ENCODE data around the gene ADORA1.

The ADORA1 gene

DNA sequence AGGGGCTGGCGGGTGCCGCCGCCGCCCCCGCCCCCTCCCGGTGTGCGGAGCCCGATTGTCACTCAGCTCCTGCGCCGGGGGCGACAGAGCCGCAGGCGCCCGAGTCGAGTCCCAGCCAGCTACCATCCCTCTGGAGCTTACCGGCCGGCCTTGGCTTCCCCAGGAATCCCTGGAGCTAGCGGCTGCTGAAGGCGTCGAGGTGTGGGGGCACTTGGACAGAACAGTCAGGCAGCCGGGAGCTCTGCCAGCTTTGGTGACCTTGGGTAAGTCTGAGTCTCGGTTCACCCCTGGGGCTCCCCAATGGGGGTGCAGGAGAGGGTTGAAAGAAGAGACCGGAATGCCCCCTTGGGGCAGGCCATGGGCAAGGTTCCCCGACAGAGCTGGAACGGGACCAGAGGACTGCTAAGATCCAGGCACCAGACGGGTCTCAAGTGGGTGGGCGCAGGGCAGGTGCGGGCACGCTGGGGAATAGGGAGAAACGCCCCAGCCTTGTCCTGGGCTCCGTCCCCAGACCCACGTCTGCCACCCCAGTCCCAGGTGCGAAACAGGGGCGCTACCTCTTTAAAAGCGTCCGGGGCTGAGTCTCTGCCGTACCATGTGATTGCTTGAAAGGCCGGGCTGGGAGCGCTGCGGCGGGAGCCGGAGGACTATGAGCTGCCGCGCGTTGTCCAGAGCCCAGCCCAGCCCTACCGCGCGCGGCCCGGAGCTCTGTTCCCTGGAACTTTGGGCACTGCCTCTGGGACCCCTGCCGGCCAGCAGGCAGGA, at the start of gene ADORA1:
Gene ADORA1 (plus strand): TSS at position 61 of the 765 bp plus-strand sequence. CDS start 1,116 bp downstream, outside the sequence.
- DNase-seq (ENCODE audit: low read depth in 3 of 3) = no peak

- no peak for DNase-seq (ENCODE audit: low read depth in 3 of 3)
Observed at GRCh38 chr1:203077956-203078355, 49.6 kb upstream of the ADORA1 start.

- no peak for DNase-seq (ENCODE audit: low read depth in 3 of 3)
Observed at GRCh38 chr1:203078478-203078877, 49.0 kb upstream of the ADORA1 start.

DNA sequence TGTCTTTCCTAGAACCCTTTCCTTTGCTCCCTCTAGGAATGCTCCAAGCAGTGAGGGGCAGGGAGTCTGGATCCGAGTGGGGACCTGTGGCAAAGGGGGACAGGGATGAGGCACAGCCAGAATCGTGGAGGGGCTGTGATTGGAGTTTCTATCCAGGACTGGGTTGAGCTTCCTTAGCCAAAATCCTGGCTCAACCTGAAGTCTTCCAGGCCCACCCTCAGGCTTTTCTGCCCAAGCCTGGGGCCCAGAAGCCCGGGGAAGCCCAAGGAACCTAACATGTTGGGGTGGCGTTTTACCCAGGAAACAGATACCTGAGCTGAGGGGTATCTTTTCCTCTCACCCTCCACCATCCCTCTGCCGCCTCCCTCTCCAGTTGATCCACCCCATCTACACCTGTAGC, 47.1 kb upstream of the ADORA1 start:
- no peak for DNase-seq (ENCODE audit: low read depth in 3 of 3)

DNA sequence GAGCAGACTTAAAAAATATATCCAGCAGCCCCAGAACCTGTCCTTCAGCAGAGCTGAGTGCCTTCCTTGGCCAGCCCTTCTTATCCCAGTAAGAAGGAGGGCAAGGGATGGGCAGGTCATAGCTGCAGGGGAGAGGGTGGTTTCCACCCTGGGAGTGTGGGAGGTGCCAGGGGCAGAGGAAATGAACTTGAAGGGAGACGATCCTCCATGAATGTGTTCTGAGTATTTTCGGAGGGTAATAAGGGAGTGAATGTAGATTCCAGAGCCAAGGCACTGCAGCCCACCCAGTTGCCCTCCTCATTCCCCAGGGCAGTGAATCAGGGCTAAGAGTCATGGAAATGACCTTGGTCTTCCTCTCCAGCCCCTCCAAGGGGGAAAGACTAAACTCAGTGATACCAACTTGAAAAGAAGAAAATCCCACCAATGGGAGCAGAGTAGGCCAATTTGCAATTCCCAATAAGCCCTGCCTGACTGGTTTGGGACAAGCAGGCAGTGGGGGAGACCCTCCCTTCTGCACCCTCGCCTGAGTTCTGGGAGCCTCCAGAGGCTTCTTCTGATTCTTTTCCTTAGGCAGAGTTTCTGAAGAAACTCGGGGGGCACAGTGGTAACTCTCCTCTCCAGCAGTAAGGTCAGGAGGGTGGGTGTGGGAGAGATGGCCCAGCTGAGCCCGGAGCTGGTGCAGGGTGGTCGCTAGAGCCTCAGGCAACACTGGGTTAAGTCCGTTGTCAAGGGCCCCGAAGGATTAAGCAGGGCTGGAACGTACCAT, 45.9 kb upstream of the ADORA1 start:
- no peak for DNase-seq (ENCODE audit: low read depth in 3 of 3)

- no peak for DNase-seq (ENCODE audit: low read depth in 3 of 3)
Observed at GRCh38 chr1:203082231-203082505, 45.4 kb upstream of the ADORA1 start.

DNA sequence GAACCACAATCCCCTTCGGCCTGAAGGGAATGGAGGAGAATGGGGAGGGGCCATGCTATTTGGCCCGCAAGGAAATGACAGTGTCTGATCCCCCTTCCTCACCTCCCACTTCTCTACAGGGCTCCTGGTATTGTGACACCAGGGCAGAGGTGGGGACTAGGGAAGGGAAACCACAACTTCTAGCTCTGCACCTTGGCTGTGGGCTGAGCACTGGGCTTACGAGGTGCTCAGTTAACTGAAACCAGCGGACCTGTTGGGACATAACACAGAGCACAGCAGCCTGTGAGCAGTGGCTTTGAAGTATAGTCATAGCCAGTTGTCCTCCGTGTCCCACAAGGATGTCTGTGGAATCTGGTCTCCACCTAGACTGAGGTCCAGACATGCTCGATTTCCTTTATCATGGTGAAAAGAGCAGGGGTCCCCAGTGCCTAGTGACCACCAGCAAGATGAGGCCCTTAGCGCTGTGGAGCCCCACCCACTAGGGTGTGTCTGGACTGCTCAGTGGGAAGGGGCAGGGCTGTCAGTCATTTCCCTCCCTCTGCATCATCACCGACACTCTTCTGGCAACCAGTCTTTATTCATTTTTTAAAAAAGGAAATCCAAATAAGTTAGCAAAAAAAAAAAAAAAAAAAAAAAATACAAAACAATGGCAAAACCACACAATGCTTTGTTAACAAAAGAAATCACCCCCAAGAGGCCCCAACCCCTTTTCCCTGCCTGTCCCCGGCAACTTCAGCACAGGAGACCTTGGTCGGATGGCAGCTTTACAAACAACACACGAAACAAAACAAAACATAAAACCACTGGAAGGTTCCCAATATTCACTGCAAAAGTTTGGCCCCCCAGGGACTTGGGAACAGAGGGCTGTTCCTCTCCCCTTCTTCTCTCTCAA, 44.7 kb upstream of the ADORA1 start:
- no peak for DNase-seq (ENCODE audit: low read depth in 3 of 3)

DNA sequence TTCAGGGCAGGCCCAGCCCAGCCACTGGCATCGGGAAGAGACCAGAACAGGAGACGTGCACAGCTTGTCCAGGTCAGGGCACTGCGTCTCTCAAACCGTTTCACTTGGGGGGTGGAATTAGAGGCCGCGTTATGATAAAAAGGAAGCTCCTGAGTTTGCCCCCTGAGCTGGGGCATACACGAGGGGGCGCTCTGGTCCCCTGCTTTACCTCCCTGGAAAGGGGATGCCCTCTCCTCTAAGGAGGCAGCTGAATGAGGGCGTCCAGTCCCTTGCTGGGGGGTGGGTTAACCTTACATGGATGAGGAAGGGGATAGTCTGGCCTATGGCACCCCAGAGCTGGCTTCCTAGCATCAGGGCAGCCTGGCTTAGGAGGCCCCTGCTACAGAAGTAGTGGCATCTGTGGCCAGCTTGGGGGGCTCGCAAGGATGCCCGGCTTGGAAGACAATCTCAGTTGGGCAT, 44.0 kb upstream of the ADORA1 start:
- no peak for DNase-seq (ENCODE audit: low read depth in 3 of 3)

- DNase-seq (ENCODE audit: low read depth in 3 of 3) = no peak
Observed at GRCh38 chr1:203084588-203085527, 42.7 kb upstream of the ADORA1 start.

DNA sequence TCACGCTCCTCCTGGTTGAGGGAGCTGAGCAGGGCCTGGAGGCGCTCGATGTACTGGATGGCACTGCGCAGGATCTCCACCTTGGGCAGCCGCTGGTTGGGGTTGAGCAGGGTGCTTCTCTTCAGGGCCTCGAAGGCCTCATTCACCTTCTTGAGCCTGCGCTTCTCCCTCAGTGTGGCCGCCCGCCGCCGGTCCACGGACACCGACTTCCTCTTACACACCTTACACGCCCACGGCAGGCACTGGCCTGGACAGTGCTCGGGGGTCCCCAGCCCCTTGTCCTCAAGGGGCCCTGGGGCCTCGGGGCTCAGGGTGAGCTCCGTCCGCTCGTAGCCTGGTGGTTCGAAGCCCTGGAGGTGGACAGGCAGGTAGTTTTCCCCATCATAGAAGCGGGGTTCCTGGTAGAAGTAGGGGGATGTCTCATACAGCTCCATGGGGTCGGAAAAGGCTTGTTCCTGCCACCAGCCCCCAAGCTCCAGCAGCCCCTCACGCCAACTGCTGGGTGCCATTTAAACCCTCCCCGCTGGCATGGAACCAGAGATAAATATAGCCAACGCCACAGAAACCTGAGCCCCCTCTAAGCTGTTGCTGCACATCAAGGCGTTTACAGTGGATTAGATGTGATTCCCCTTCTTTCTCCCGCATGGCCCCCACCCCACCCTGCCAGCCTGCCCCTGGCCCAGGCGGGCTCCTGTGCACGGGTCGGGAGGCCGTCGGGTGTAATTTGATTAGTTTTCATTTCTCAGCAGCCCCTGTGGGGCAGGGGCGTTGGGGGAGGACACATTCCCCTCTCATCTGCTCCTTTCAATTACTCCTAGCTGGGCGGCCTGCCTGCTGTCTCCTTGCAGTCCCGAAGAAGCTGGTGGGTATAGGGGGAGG, 41.8 kb upstream of the ADORA1 start, which contains the start of gene MYOG:
Gene MYOG (minus strand): TSS at position 485 of the 879 bp plus-strand sequence. CDS start 51 bp downstream, at position 434.
- DNase-seq (ENCODE audit: low read depth in 3 of 3) = no peak

DNA sequence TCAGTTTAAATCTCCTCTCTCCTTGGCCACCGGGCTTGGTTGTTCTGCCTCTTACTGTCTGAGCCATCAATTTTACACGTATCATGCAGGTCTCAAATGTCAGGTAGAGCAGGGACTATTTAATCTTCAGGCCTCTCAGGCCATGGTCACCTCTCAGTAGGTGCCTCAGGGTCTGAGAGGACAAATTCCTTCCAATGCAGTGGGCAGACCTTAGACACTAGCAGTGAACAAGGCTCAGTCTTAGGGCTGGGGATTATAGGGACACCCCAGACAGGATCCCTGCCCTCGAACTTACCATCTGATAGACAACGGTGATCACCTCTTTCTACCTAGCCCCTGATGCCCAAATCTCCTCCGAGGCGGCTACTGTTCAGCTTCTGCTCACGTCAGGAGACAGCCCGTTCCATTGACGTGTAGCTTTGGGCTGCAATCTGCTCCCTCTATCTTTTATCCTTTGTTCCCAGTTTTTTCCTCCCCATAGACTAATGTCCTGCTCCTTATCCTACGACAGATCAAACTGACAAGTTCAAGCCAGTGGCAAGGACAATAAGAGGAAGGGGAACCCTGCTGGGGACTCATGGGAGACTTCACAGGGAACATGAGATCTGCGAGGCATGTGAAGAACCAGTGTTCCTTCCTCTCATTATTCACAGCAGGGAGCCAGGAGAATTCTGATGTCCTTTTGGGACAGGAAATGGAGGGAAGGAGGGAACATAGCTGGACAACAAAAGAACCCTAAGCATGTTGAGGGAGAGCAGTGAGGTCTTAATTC, 40.3 kb upstream of the ADORA1 start:
- DNase-seq (ENCODE audit: low read depth in 3 of 3) = no peak

GRCh38 chr1:203088441-203088840, 39.1 kb upstream of the ADORA1 start:
- DNase-seq (ENCODE audit: low read depth in 3 of 3) = no peak

GRCh38 chr1:203089001-203089650, 38.4 kb upstream of the ADORA1 start:
- DNase-seq (ENCODE audit: low read depth in 3 of 3) = no peak

- no peak for DNase-seq (ENCODE audit: low read depth in 3 of 3)
Observed at GRCh38 chr1:203089651-203090045, 37.9 kb upstream of the ADORA1 start.

- DNase-seq (ENCODE audit: low read depth in 3 of 3) = no peak
Observed at GRCh38 chr1:203090421-203091198, 36.9 kb upstream of the ADORA1 start.

- DNase-seq (ENCODE audit: low read depth in 3 of 3) = no peak
Observed at GRCh38 chr1:203091199-203091477, 36.4 kb upstream of the ADORA1 start.

DNA sequence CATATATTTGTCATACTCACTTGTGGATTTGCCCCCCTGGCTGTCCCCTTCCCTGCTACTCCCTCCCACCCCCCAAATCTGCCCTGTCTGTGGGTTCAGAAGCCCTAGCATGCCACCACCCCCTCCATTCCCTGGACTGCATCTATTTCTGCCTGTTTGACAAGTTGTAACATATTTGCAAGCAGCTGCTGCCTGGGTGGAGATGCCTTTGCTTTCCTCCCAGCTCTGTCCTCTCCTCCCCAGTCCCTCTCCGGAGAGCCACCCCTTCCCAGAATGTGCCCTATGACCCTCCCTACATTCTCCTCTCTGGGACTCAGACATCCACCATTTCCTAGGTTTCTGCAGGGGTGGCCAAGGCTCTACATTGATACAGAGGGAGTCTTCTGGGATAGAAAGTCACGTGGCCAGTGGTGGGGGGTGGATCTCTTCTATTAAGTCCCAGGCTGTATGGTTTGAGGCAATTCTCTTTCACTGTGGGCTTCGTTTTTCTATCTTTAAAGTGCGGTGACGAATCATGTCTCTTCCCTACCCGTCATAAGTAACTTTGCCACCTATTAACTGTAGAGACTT, 35.7 kb upstream of the ADORA1 start:
- no peak for DNase-seq (ENCODE audit: low read depth in 3 of 3)

All from stimulated activated CD4-positive, alpha-beta T cell treated with anti-CD3 and anti-CD28 coated beads, TNF-alpha, amount 100 ng/mL, for 4 hours (primary cell).